Breast epithelium (tissue), 3 donors: ENCODE measurements around the gene ANKRD1.

Experiments used
- CTCF ChIP-seq, 3 donors: fragments of 450-650 bp; IDR thresholded peaks; one replicate each; pipeline ENCODE4 v1.5.1; 2016 to 2017; ENCODE audit warnings: antibody characterized with exemption in 3 of 3, mild to moderate bottlenecking in 3 of 3, moderate library complexity in 3 of 3
- POLR2A ChIP-seq: fragments of 450-650 bp; IDR thresholded peaks from one replicate; pipeline ENCODE4 v1.6.1; 2016; ENCODE audit warnings: antibody characterized with exemption, mild to moderate bottlenecking, moderate library complexity
- POLR2AphosphoS5 ChIP-seq, 3 donors: sonication (generic); formaldehyde crosslinking; IDR thresholded peaks; one replicate each; pipeline ENCODE4 v1.6.1; 2017; ENCODE audit warnings: antibody characterized with exemption in 3 of 3

- TF ChIP-seq POLR2A (no peak), CTCF (IDR thresholded peaks at IDR 0.05) (no peak), POLR2AphosphoS5 (IDR thresholded peaks at IDR 0.05) (no peak)
Measured at GRCh38 chr10:90960355-90960814, 39.5 kb upstream of the ANKRD1 start.
